ENCODE results near the gene SSBP4. TPM values are rescaled to one million over a fixed set of nuclear protein-coding genes. Genes with fewer than 3 reads are reported as not detected.

SSBP4 gene
- total RNA-seq, 1 donor from 2014 or later: 119 TPM

DNA sequence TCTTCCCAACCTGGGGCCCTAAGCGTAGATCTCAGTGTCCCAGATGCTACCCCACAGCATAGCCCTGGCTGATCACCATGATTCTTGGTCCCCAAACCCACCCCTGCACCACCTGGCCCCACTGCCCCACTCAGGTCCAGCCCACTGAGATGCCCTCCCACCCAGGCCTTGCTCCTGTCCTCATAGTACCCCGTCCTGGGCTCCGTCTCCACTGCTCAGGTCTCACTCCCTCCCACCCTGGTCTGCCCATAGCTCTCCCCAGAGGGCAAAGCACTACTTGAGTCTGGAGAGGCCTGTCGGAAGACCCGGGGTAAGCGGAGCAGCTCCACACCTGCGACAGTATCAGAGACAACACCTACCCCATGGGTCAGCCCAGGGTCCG lies 54.5 kb downstream of the SSBP4 start:
- H3K4me3 ChIP-seq (ENCODE audit: low read depth, low read length): no peak overlapping the region
- TF ChIP-seq, protein P1, sequence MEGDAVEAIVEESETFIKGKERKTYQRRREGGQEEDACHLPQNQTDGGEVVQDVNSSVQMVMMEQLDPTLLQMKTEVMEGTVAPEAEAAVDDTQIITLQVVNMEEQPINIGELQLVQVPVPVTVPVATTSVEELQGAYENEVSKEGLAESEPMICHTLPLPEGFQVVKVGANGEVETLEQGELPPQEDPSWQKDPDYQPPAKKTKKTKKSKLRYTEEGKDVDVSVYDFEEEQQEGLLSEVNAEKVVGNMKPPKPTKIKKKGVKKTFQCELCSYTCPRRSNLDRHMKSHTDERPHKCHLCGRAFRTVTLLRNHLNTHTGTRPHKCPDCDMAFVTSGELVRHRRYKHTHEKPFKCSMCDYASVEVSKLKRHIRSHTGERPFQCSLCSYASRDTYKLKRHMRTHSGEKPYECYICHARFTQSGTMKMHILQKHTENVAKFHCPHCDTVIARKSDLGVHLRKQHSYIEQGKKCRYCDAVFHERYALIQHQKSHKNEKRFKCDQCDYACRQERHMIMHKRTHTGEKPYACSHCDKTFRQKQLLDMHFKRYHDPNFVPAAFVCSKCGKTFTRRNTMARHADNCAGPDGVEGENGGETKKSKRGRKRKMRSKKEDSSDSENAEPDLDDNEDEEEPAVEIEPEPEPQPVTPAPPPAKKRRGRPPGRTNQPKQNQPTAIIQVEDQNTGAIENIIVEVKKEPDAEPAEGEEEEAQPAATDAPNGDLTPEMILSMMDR (conservative IDR thresholded peaks at IDR 0.05; ENCODE audit: low read depth, low read length): no peak
- DNase-seq (ENCODE audit: low read depth): no peak

- DNase-seq (ENCODE audit: low read depth): no peak
- TF ChIP-seq, protein P1 (conservative IDR thresholded peaks at IDR 0.05; ENCODE audit: low read depth, low read length): no peak
Measured at GRCh38 chr19:18474366-18474887, 55.2 kb downstream of the SSBP4 start.

GRCh38 chr19:18475004-18475453 lies 55.8 kb downstream of the SSBP4 start:
- H3K4me3 ChIP-seq (ENCODE audit: low read depth, low read length): no peak overlapping the region
- DNase-seq (ENCODE audit: low read depth): no peak
- TF ChIP-seq, protein P1 (conservative IDR thresholded peaks at IDR 0.05; ENCODE audit: low read depth, low read length): no peak

More at GRCh38 chr19:18474366-18474887, 55.2 kb downstream of the SSBP4 start:
- H3K4me3 ChIP-seq (ENCODE audit: low read depth, low read length): no peak overlapping the region

DNA sequence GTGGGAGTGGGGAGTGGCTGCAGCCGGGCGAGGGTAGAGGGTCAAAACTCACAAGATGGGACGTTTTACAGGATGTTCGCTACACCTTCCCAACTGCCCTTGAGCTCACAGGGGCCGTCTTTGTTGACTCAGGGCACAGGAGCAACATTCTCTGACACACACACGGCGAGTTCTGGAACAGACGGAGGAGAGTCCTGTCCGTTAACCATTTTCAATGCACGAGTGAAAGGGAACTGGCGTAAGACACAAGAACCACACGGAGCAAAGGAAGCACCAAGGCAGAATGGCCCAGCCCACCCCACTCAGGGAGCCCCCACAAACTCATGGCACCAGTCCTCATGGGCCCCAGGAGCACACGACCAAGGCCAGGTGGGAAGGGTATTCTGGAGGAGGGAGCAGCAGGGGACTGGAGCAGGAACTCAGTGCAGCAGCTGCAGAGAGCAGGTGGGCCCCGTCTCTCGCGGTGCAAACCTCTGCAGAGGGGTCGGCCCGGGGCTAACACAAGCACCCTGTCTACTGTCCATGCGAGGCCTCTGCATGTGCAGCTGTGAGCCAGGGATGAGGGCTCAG lies 56.6 kb downstream of the SSBP4 start:
- TF ChIP-seq, protein P1 (conservative IDR thresholded peaks at IDR 0.05; ENCODE audit: low read depth, low read length): no peak
- DNase-seq (ENCODE audit: low read depth): no peak
- no peak overlapping the region for H3K4me3 ChIP-seq (ENCODE audit: low read depth, low read length)

- no peak overlapping the region for H3K4me3 ChIP-seq (ENCODE audit: low read depth, low read length)
- DNase-seq (ENCODE audit: low read depth): no peak
- TF ChIP-seq, protein P1 (conservative IDR thresholded peaks at IDR 0.05; ENCODE audit: low read depth, low read length): no peak
Measured at GRCh38 chr19:18476507-18477041, 57.4 kb downstream of the SSBP4 start.

DNA sequence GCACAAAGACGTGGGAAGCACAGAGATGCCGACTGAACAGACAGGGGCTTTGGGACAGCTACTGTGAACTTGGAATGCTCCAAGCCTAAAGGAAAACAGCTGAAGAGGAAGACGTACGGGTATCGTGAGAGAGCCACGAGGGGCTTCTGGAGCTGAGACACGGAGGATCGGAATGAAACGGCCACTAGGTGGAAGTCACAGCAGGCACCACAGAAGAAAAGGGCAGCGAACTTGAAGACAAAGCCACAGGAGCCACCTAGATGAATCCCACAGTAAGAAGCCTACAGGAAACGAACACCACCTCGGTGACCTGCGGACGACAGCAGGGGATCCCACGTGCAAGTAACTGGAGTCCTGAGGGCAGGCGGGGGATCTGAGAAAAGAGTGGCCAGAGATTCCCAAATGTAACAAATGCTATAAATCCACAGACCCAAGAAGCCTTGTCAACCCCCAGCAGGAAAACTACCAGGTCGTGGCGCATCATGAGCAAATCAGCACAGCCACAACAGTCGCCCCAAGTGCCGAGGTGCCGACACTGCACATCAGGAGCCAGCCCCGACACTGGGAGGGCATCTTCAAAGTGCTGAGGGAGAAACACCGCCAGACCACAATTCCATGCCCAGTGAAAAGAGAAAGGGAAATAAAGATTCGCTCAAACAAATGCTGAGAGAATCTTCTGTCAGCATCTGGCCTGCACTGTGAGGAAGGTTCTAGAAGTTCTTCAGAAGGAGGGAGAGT lies 58.0 kb downstream of the SSBP4 start:
- H3K4me3 ChIP-seq (ENCODE audit: low read depth, low read length): no peak overlapping the region
- TF ChIP-seq, protein P1 (conservative IDR thresholded peaks at IDR 0.05; ENCODE audit: low read depth, low read length): peak; percentile 11
- DNase-seq (ENCODE audit: low read depth): no peak

Measured in epithelial cell of proximal tubule (primary cell).